RWPE1 (cell line): ENCODE measurements around the gene MEGF11.

Source experiments
- CTCF ChIA-PET: fragments of 350-600 bp; sonication (Branson Sonifier 250); formaldehyde crosslinking; extraction: SDS; loops from one replicate; lab custom pipeline; 2021; lab: Yijun Ruan, JAX
- POLR2A ChIA-PET: fragments of 400-600 bp; formaldehyde crosslinking; extraction: SDS; loops from one replicate; lab custom pipeline; 2020; ENCODE audit warnings: antibody characterized with exemption; ENCODE audit not compliant: low non-redundant PET; lab: Yijun Ruan, JAX
- DNase-seq: peaks from one replicate; pipeline ENCODE4 v3.0.0; 2012; ENCODE audit warnings: low spot score
- H3K27ac ChIP-seq: fragments of 450-650 bp; 2 replicates; pipeline ENCODE4 v1.5.1; 2017
- CTCF ChIP-seq: fragments of 450-650 bp; conservative IDR thresholded peaks from 2 replicates; pipeline ENCODE4 v1.5.1; 2017; ENCODE audit warnings: low read depth, mild to moderate bottlenecking

Gene MEGF11

DNA sequence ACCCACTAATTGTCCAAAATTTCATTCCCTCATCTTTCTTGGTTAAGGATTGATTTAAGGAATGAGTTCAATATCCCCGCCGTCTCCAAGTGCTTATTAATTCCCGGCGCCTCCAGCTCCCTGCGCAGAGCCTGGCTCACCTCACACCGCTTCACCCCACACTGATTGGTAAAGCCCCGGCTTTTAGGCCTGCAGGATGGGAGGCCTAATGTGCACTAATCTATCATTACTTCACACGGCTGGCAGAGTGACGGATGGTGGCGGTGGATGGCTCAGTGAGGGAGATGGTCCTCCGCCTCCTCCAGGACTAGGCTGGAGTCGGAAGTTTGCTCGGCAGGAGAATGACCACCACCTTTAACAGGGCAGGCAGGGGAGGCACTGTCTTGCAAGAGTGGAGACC, 81.7 kb downstream of the MEGF11 start:
- ChIA-PET POLR2A (no interaction called here), CTCF (interaction anchor here (0.5 kb wide), 1 partner anchor 533 kb away, joined by 4 read pairs; no protein-coding TSS in a partner anchor)
- DNase-seq = no peak
- no peak overlapping the region for H3K27ac ChIP-seq
- no peak for TF ChIP-seq CTCF

DNA sequence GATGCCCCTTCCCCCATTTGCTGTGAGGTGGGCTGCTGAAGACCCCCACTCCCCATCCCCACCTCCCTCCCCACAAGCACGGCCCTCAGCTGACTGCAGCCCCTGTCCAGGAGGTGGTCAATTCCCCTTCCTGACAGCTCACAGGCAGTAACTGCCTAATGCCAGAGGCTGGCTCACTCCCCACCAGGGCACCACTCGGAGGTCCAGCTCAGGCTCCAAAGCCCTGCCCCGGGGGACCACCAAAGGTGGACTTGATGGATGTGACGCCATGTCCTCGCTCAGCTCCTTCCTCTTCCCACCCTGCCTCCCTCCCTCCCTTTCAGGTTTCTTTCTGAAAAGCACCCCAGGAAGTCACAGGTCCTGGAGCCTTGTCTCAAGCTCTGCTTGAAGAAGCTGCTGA, 82.8 kb downstream of the MEGF11 start:
- DNase-seq = no peak
- ChIA-PET POLR2A (no interaction called here), CTCF (interaction anchor here (0.5 kb wide), 2 partner anchors 12 to 128 kb away, joined by 3 read pairs; no protein-coding TSS in a partner anchor)
- H3K27ac ChIP-seq = no peak overlapping the region
- TF ChIP-seq CTCF = no peak

DNA sequence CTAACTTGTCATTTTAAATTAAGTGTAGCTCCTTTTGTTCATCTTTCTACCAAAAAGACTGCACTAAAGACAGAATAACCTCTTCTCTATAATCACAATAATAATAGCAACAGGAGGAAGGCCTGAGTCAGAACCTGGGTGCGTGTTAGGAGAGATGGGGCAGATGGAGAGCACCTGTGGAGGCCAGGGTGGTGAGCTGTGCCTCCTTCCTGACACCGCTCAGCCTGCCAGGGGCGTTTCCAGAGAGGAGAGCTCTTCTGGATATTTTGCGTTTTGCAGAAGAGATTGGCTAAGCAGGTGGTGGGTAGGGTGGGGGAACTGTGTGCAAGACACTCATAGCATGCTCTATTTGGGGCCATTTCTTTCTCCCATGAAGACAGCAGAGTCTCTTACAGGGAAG, 83.5 kb downstream of the MEGF11 start:
- ChIA-PET POLR2A (no interaction called here), CTCF (interaction anchor here (0.5 to 0.7 kb wide), 4 partner anchors 41 to 1601 kb away, joined by 3 to 9 read pairs (median 3); no protein-coding TSS in a partner anchor)
- no peak for TF ChIP-seq CTCF
- no peak for DNase-seq
- H3K27ac ChIP-seq = no peak overlapping the region

- no peak for TF ChIP-seq CTCF
- ChIA-PET POLR2A (no interaction called here), CTCF (interaction anchor here (0.6 to 0.7 kb wide), 3 partner anchors 41 to 1601 kb away, joined by 3 to 9 read pairs (median 3); no protein-coding TSS in a partner anchor)
Observed at GRCh38 chr15:66169625-66170024, 83.9 kb downstream of the MEGF11 start.

GRCh38 chr15:66169023-66169422, 84.5 kb downstream of the MEGF11 start:
- H3K27ac ChIP-seq = no peak overlapping the region
- CTCF ChIA-PET = no interaction called here
- DNase-seq = no peak
- POLR2A ChIA-PET = no interaction called here
- TF ChIP-seq CTCF = no peak

More at GRCh38 chr15:66169625-66170024, 83.9 kb downstream of the MEGF11 start:
- H3K27ac ChIP-seq = no peak overlapping the region
- DNase-seq = no peak

- ChIA-PET CTCF (interaction anchor here (0.6 to 0.7 kb wide), 3 partner anchors 100 to 252 kb away, joined by 3 read pairs; no protein-coding TSS in a partner anchor), POLR2A (no interaction called here)
- H3K27ac ChIP-seq = no peak overlapping the region
- no peak for DNase-seq
- TF ChIP-seq CTCF = no peak
Observed at GRCh38 chr15:66167854-66168253, 85.7 kb downstream of the MEGF11 start.
